H9 (cell line): ENCODE results near the gene SLC24A3. TPM values are rescaled to one million over a fixed set of nuclear protein-coding genes. Genes with fewer than 3 reads are reported as not detected.

Experiments
- DNase-seq: peaks from one replicate; pipeline ENCODE4 v3.0.0-alpha.2; 2017
- H2AFZ ChIP-seq: one replicate; pipeline ENCODE4 v1.6.1; 2013; ENCODE audit warnings: mild to moderate bottlenecking, low read length, control low read depth, moderate library complexity
- H2AK5ac ChIP-seq: 2 replicates; pipeline ENCODE4 v1.6.1; 2013; ENCODE audit warnings: low read length, control low read depth, mixed read lengths; ENCODE audit not compliant: insufficient read length
- H2BK120ac ChIP-seq: one replicate; pipeline ENCODE4 v1.6.1; 2013; ENCODE audit warnings: low read depth, mild to moderate bottlenecking, low read length, control low read depth, inconsistent platforms; ENCODE audit not compliant: poor library complexity, severe bottlenecking
- H2BK12ac ChIP-seq: 2 replicates; pipeline ENCODE4 v1.6.1; 2013; ENCODE audit warnings: low read length, control low read depth, mixed read lengths, low read depth; ENCODE audit not compliant: insufficient read length
- H2BK15ac ChIP-seq: 2 replicates; pipeline ENCODE4 v1.6.1; 2013; ENCODE audit warnings: low read depth, low read length, control low read depth
- H2BK20ac ChIP-seq: one replicate; pipeline ENCODE4 v1.6.1; 2013; ENCODE audit warnings: low read depth, mild to moderate bottlenecking, low read length, control low read depth, inconsistent platforms; ENCODE audit not compliant: poor library complexity, severe bottlenecking
- H2BK5ac ChIP-seq: 2 replicates; pipeline ENCODE4 v1.6.1; 2013; ENCODE audit warnings: low read length, control low read depth, mixed read lengths; ENCODE audit not compliant: insufficient read length
- H3K14ac ChIP-seq: 2 replicates; pipeline ENCODE4 v1.6.1; 2013; ENCODE audit warnings: low read length, control low read depth; ENCODE audit not compliant: insufficient read depth
- H3K18ac ChIP-seq: 2 replicates; pipeline ENCODE4 v1.6.1; 2013; ENCODE audit warnings: low read depth, mild to moderate bottlenecking, mixed read lengths, low read length, control low read depth; ENCODE audit not compliant: insufficient read length
- H3K23ac ChIP-seq: 2 replicates; pipeline ENCODE4 v1.6.1; 2013; ENCODE audit warnings: low read length, control low read depth, mixed read lengths, low read depth; ENCODE audit not compliant: insufficient read length
- H3K23me2 ChIP-seq: 2 replicates; pipeline ENCODE4 v1.6.1; 2013; ENCODE audit warnings: low read depth, mild to moderate bottlenecking, mixed read lengths, low read length, control low read depth; ENCODE audit not compliant: insufficient read length, poor library complexity, severe bottlenecking
- H3K27ac ChIP-seq: 2 replicates; pipeline ENCODE4 v1.5.1; 2013; ENCODE audit warnings: low read length, control low read depth, mixed read lengths, low read depth; ENCODE audit not compliant: insufficient read length
- H3K27me3 ChIP-seq: 2 replicates; pipeline ENCODE4 v1.6.1; 2013; ENCODE audit warnings: low read length, control low read depth, inconsistent platforms; ENCODE audit not compliant: insufficient read depth
- H3K4ac ChIP-seq: 2 replicates; pipeline ENCODE4 v1.6.1; 2013; ENCODE audit warnings: low read depth, mild to moderate bottlenecking, control low read depth, inconsistent platforms, low read length, moderate library complexity
- H3K4me1 ChIP-seq: 2 replicates; pipeline ENCODE4 v1.6.1; 2013; ENCODE audit warnings: low read length, control low read depth, inconsistent platforms; ENCODE audit not compliant: insufficient read depth
- H3K4me2 ChIP-seq: 2 replicates; pipeline ENCODE4 v1.6.1; 2013; ENCODE audit warnings: low read length, control low read depth, mixed read lengths; ENCODE audit not compliant: insufficient read length, insufficient read depth
- H3K56ac ChIP-seq: 2 replicates; pipeline ENCODE4 v1.6.1; 2013; ENCODE audit warnings: low read depth, mild to moderate bottlenecking, mixed read lengths, low read length, control low read depth; ENCODE audit not compliant: insufficient read length
- H3K79me1 ChIP-seq: 2 replicates; pipeline ENCODE4 v1.6.1; 2013; ENCODE audit warnings: low read depth, mild to moderate bottlenecking, moderate library complexity, low read length, control low read depth, inconsistent platforms; ENCODE audit not compliant: insufficient read depth, poor library complexity, severe bottlenecking
- H3K79me2 ChIP-seq: 2 replicates; pipeline ENCODE4 v1.6.1; 2013; ENCODE audit warnings: low read length, control low read depth, inconsistent platforms; ENCODE audit not compliant: insufficient read depth
- H3K9ac ChIP-seq: 2 replicates; pipeline ENCODE4 v1.6.1; 2013; ENCODE audit warnings: low read length, control low read depth, mixed read lengths; ENCODE audit not compliant: insufficient read length; ENCODE audit errors: extremely low read depth
- H3K9me3 ChIP-seq: one replicate; pipeline ENCODE4 v1.6.1; 2013; ENCODE audit warnings: low read depth, low read length, inconsistent platforms; ENCODE audit not compliant: control insufficient read depth
- H3T11ph ChIP-seq: one replicate; pipeline ENCODE4 v1.6.1; 2013; ENCODE audit warnings: mild to moderate bottlenecking, low read length, control low read depth, inconsistent platforms
- H4K20me1 ChIP-seq: one replicate; pipeline ENCODE4 v1.6.1; 2013; ENCODE audit not compliant: control insufficient read depth, insufficient read length, insufficient read depth
- H4K5ac ChIP-seq: 2 replicates; pipeline ENCODE4 v1.6.1; 2013; ENCODE audit warnings: low read depth, mild to moderate bottlenecking, mixed read lengths, low read length, control low read depth; ENCODE audit not compliant: insufficient read length
- H4K8ac ChIP-seq: replicated peaks from 2 replicates; pipeline ENCODE4 v1.6.1; 2013; ENCODE audit warnings: low read length, control low read depth, mixed read lengths, low read depth; ENCODE audit not compliant: insufficient read length
- H4K91ac ChIP-seq: 2 replicates; pipeline ENCODE4 v1.6.1; 2013; ENCODE audit warnings: low read depth, mild to moderate bottlenecking, moderate library complexity, mixed read lengths, low read length, control low read depth; ENCODE audit not compliant: insufficient read length
- H3K27ac Mint-ChIP-seq, 3 experiments: 2 replicates in 2 of 3; 3 replicates in 1 of 3; pipeline ENCODE4 v1.8.0; 2020 to 2021; ENCODE audit warnings: mixed read lengths in 3 of 3, mild to moderate bottlenecking in 1 of 3, moderate library complexity in 1 of 3
- H3K27me3 Mint-ChIP-seq: 2 replicates; pipeline ENCODE4 v1.8.0; 2021; ENCODE audit warnings: low read depth, mild to moderate bottlenecking, moderate library complexity, mixed read lengths
- H3K36me3 Mint-ChIP-seq, 3 experiments: 2 replicates in 2 of 3; 3 replicates in 1 of 3; pipeline ENCODE4 v1.8.0; 2020 to 2021; ENCODE audit warnings: low read depth in 3 of 3, mixed read lengths in 3 of 3; ENCODE audit not compliant: insufficient read depth in 1 of 3
- H3K4me1 Mint-ChIP-seq, 2 experiments: 2 replicates each; pipeline ENCODE4 v1.8.0; 2020; ENCODE audit warnings: mixed read lengths in 2 of 2
- H3K4me3 Mint-ChIP-seq, 2 experiments: 2 replicates in 1 of 2; 3 replicates in 1 of 2; pipeline ENCODE4 v1.8.0; 2020 to 2021; ENCODE audit warnings: mild to moderate bottlenecking in 2 of 2, mixed read lengths in 2 of 2, moderate library complexity in 1 of 2
- H3K9me3 Mint-ChIP-seq, 2 experiments: 2 replicates in 1 of 2; 3 replicates in 1 of 2; pipeline ENCODE4 v1.8.0; 2020; ENCODE audit warnings: mild to moderate bottlenecking in 2 of 2, mixed read lengths in 2 of 2, moderate library complexity in 1 of 2
- CTCF ChIP-seq: fragments of 200-600 bp; sonication (generic); conservative IDR thresholded peaks from 3 replicates; pipeline ENCODE4 v1.8.0; 2021; ENCODE audit warnings: antibody characterized with exemption, mild to moderate bottlenecking
- WGBS: extraction: QIAGEN DNeasy Blood & Tissue Kit; methylation state at CpG from one replicate; pipeline ENCODE4 v1.1.7; 2013; ENCODE audit warnings: missing lambda C conversion rate, low lambda C conversion rate, mixed read lengths; ENCODE audit not compliant: insufficient read length; ENCODE audit errors: extremely low coverage; 5-methylcytosine and 5-hydroxymethylcytosine counted together
- total RNA-seq: library from RNA; stranded (reverse); gene quantifications from 2 replicates; pipeline ENCODE4 v1.2.1, GENCODE V29; 2021

The SLC24A3 gene
- total RNA-seq, 1 experiment from 2014 or later: 0.83 TPM

- peak; percentile 72 for TF ChIP-seq CTCF
- Histone ChIP-seq H2BK120ac (no peak overlapping the region), H4K5ac (no peak overlapping the region), H3K4me1 (no peaks in the 10 kb centered on the region), H4K8ac (no peak overlapping the region), H2BK5ac (no peak overlapping the region), H2BK20ac (no peak overlapping the region), H2AFZ (no peak overlapping the region), H3K9ac (no peak overlapping the region), H3K23me2 (no peaks in the 10 kb centered on the region), H2AK5ac (no peak overlapping the region), H2BK15ac (no peak overlapping the region), H3T11ph (no peak overlapping the region), H3K27ac (no peak overlapping the region), H3K23ac (no peak overlapping the region), H3K18ac (no peak overlapping the region), H3K27me3 (no peaks in the 10 kb centered on the region), H4K91ac (no peak overlapping the region), H3K79me2 (no peaks in the 10 kb centered on the region), H3K4ac (no peak overlapping the region), H3K56ac (no peak overlapping the region), H4K20me1 (no peaks in the 10 kb centered on the region), H3K9me3 (no peaks in the 10 kb centered on the region), H3K14ac (no peak overlapping the region), H3K4me2 (no peak overlapping the region), H3K79me1 (no peaks in the 10 kb centered on the region), H2BK12ac (no peak overlapping the region)
- H3K27ac Mint-ChIP-seq: no peak overlapping the region; a peak in 1 of 7 replicates
- DNase-seq: peak; percentile 79
- H3K4me3 Mint-ChIP-seq: no peak overlapping the region
- H3K9me3 Mint-ChIP-seq: peaks cover 7 to 12% of the 10 kb centered on the region in 2 experiments; a peak in 4 of 5 replicates
- no CpG with 5 or more reads among the region's 13 CpGs for WGBS
- peaks cover 6 to 19% (median 8%) of the 10 kb centered on the region in 3 experiments for H3K36me3 Mint-ChIP-seq
- peaks cover 4 to 8% of the 10 kb centered on the region in 2 experiments for H3K4me1 Mint-ChIP-seq
- H3K27me3 Mint-ChIP-seq: peaks cover 6% of the 10 kb centered on the region
Measured at GRCh38 chr20:19688031-19688806, 475.8 kb downstream of the SLC24A3 start.
